Measurements from ENCODE around the gene ANKRD18A.
"Not testable (repeated sequence)": the region's sequence is repeated elsewhere in the genome, so short reads cannot be mapped to it uniquely, and the experiment has no call there.

- not testable (repeated sequence) for TF ChIP-seq CTCF (IDR thresholded peaks at IDR 0.05; ENCODE audit: poor library complexity, severe bottlenecking); EP300 (conservative IDR thresholded peaks at IDR 0.05; ENCODE audit: poor library complexity, severe bottlenecking); POLR2AphosphoS5 (IDR thresholded peaks at IDR 0.05); EZH2 (IDR thresholded peaks at IDR 0.05; ENCODE audit: borderline replicate concordance, insufficient read depth, low read length, poor library complexity, severe bottlenecking); TAF1 (IDR thresholded peaks at IDR 0.05; ENCODE audit: low read depth)
Measured at GRCh38 chr9:38540535-38540934, 79.9 kb downstream of the ANKRD18A start.

All from neural cell (in vitro differentiated cells).